Nephron (organoid): Measurements from ENCODE around the gene PDE1A.
"Not testable (repeated sequence)": the region's sequence is repeated elsewhere in the genome, so short reads cannot be mapped to it uniquely, and the experiment has no call there.

ENCODE experiments used
- H3K27ac Mint-ChIP-seq, 3 experiments: 2 replicates each; pipeline ENCODE4 v1.8.0; 2020; ENCODE audit warnings: mixed read lengths in 3 of 3, mild to moderate bottlenecking in 2 of 3, moderate library complexity in 1 of 3
- H3K27me3 Mint-ChIP-seq: 2 replicates; pipeline ENCODE4 v1.8.0; 2021; ENCODE audit warnings: low read depth, mild to moderate bottlenecking, moderate library complexity, mixed read lengths
- H3K36me3 Mint-ChIP-seq: 2 replicates; pipeline ENCODE4 v1.8.0; 2020; ENCODE audit warnings: low read depth, mixed read lengths
- H3K4me1 Mint-ChIP-seq: 2 replicates; pipeline ENCODE4 v1.8.0; 2020; ENCODE audit warnings: mixed read lengths
- H3K4me3 Mint-ChIP-seq, 3 experiments: 2 replicates each; pipeline ENCODE4 v1.8.0; 2020; ENCODE audit warnings: mild to moderate bottlenecking in 3 of 3, mixed read lengths in 3 of 3, moderate library complexity in 2 of 3
- H3K9me3 Mint-ChIP-seq: 2 replicates; pipeline ENCODE4 v1.8.0; 2020; ENCODE audit warnings: mixed read lengths
- TF ChIP-seq, protein P1 (sequence below), 3 experiments: fragments of 200-600 bp; sonication (generic); IDR thresholded peaks; one replicate each; pipeline ENCODE4 v1.5.0; 2021; ENCODE audit warnings: antibody characterized with exemption in 3 of 3; ENCODE audit not compliant: unreplicated experiment in 3 of 3

The PDE1A gene

DNA sequence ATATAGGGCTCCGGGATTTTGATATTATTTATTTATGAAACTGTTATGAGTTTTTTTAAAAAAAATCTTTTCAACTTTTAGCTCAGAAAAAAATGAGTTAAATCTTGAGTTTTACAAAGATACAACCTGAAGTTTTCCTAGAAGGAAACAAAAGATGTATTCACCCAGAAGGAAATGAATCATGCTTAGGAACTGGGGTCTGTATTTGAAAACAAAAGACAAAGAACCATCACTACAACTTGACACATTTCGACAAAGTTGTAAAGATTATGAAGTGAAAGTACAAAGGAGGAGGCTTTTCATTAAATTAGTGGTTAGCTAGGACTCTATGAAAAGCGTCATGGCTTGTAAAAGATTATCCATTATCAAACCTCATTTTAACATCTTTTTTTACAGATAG, 143.3 kb downstream of the PDE1A start:
- no peaks in the 10 kb centered on the region for H3K36me3 Mint-ChIP-seq
- peaks cover 8% of the 10 kb centered on the region for H3K4me1 Mint-ChIP-seq
- no peak overlapping the region for H3K4me3 Mint-ChIP-seq
- H3K27me3 Mint-ChIP-seq: no peaks in the 10 kb centered on the region
- TF ChIP-seq, protein P1, sequence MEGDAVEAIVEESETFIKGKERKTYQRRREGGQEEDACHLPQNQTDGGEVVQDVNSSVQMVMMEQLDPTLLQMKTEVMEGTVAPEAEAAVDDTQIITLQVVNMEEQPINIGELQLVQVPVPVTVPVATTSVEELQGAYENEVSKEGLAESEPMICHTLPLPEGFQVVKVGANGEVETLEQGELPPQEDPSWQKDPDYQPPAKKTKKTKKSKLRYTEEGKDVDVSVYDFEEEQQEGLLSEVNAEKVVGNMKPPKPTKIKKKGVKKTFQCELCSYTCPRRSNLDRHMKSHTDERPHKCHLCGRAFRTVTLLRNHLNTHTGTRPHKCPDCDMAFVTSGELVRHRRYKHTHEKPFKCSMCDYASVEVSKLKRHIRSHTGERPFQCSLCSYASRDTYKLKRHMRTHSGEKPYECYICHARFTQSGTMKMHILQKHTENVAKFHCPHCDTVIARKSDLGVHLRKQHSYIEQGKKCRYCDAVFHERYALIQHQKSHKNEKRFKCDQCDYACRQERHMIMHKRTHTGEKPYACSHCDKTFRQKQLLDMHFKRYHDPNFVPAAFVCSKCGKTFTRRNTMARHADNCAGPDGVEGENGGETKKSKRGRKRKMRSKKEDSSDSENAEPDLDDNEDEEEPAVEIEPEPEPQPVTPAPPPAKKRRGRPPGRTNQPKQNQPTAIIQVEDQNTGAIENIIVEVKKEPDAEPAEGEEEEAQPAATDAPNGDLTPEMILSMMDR (IDR thresholded peaks at IDR 0.05; ENCODE audit: unreplicated experiment in 3 of 3): no peak
- H3K27ac Mint-ChIP-seq: no peak overlapping the region
- peaks cover under 1% of the 10 kb centered on the region for H3K9me3 Mint-ChIP-seq

- Mint-ChIP-seq H3K9me3 (peaks cover 12% of the 10 kb centered on the region), H3K4me1 (peaks cover 8% of the 10 kb centered on the region), H3K36me3 (peaks cover 4% of the 10 kb centered on the region), H3K27ac (no peak overlapping the region), H3K27me3 (no peaks in the 10 kb centered on the region), H3K4me3 (no peak overlapping the region)
- TF ChIP-seq, protein P1 (IDR thresholded peaks at IDR 0.05; ENCODE audit: unreplicated experiment in 3 of 3): no peak
These were observed 145.6 kb downstream of the PDE1A start for GRCh38 chr2:182281276-182281675.

DNA sequence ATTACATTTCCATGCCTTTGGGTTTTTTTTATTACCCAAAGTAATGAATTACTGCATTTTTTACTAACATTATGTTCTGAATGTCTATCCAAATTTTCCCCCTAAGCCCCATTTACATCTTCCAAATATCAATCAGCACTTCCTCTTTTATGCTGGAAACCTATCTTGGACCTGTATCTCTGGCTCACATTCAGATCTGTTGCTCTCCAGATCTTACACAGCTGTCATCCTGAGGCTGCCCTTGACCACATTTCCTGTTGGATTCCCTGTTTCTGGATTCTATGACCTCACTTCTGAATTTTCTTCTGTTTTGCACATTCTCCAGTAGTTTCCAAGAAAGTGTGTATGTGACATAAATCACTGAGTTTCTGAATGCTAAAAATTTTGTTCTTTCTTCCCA, 146.7 kb downstream of the PDE1A start:
- peaks cover 4% of the 10 kb centered on the region for H3K36me3 Mint-ChIP-seq
- no peak overlapping the region for H3K27ac Mint-ChIP-seq
- H3K4me1 Mint-ChIP-seq: peaks cover 8% of the 10 kb centered on the region
- H3K9me3 Mint-ChIP-seq: peaks cover 17% of the 10 kb centered on the region
- H3K27me3 Mint-ChIP-seq: no peaks in the 10 kb centered on the region
- TF ChIP-seq, protein P1 (IDR thresholded peaks at IDR 0.05; ENCODE audit: unreplicated experiment in 3 of 3): no peak
- no peak overlapping the region for H3K4me3 Mint-ChIP-seq

DNA sequence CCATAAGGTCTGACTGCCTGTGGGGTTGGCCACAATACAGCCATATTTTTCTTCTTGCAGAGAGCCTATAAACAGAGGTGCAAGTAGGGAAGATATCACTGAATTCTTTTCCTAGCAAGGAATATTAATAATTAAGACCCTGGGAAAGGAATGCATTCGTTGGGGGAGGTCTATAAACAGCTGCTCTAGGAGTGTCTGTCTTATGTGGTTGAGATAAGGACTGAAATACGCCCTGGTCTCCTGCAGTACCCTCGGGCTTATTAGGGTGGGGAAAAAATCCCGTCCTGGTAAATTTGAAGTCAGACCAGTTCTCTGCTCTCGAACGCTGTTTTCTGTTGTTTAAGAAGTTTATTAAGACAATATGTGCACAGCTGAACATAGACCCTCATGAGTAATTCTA, 150.2 kb downstream of the PDE1A start:
- H3K36me3 Mint-ChIP-seq, H3K4me3 Mint-ChIP-seq, H3K27me3 Mint-ChIP-seq, H3K27ac Mint-ChIP-seq, H3K4me1 Mint-ChIP-seq: not testable (repeated sequence)
- H3K9me3 Mint-ChIP-seq: peaks cover 22% of the 10 kb centered on the region

DNA sequence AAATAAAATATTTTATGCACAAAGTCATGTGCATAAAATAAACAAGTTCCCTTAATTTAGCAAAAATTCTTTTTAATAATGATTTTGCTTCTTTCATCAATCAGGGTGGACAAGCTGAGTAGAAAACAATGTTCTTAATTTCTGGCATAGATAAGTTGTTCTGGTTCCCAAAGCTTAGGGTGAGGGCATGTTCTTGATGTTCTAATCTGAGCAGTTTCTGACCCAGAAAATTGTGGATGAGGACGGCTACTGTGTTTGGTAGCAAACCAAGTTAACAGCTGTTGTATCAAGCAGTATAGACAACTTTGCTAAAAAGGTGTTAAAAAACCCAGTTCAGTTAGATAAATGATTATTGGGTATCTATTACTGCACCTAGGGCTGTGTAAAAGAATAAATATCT, 158.9 kb downstream of the PDE1A start:
- Mint-ChIP-seq H3K27ac (no peak overlapping the region), H3K36me3 (no peaks in the 10 kb centered on the region), H3K9me3 (no peaks in the 10 kb centered on the region), H3K4me1 (no peaks in the 10 kb centered on the region), H3K27me3 (no peaks in the 10 kb centered on the region), H3K4me3 (no peak overlapping the region)
- TF ChIP-seq, protein P1 (IDR thresholded peaks at IDR 0.05; ENCODE audit: unreplicated experiment in 3 of 3): no peak

DNA sequence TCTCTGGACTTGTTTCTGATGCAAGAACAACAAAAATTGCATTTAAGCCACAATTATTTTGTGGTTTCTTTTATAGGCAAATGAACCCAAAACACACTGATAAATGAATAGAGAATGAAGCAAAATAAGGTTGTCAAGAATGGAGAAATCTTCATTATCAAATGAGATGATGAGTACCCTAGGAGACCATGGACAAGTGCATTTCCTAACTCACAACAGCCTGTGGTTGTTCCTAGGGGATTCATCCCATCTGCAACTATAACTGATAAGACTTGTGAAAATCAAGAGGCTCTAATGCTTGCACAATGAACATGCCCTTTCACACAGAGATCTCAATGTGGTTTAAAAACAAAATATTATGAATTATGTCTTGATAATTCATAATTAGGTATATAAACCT, 159.9 kb downstream of the PDE1A start:
- Mint-ChIP-seq H3K27ac (no peak overlapping the region), H3K9me3 (no peaks in the 10 kb centered on the region), H3K4me1 (no peaks in the 10 kb centered on the region), H3K36me3 (no peaks in the 10 kb centered on the region), H3K27me3 (no peaks in the 10 kb centered on the region), H3K4me3 (no peak overlapping the region)
- TF ChIP-seq, protein P1 (IDR thresholded peaks at IDR 0.05; ENCODE audit: unreplicated experiment in 3 of 3): no peak
